Activated T-cell treated with anti-CD3 and anti-CD28 coated beads, Interleukin-2, amount 50 U/mL, for 4 hours (primary cell): ENCODE measurements around the gene LHFPL2. TPM values are rescaled to one million over a fixed set of nuclear protein-coding genes. Genes with fewer than 3 reads are reported as not detected.

Experiments
- ATAC-seq, 2 donors: fragments of 200-7000 bp; cut with Tn5 transposase; one replicate each; pipeline ENCODE4 v1.10.0; 2021
- DNase-seq: peaks from one replicate; pipeline ENCODE4 v3.0.0-alpha.2; 2020
- H3K27me3 Mint-ChIP-seq: one replicate; pipeline ENCODE4 v1.8.0; 2021; ENCODE audit warnings: low read depth, mixed read lengths
- H3K36me3 Mint-ChIP-seq: one replicate; pipeline ENCODE4 v1.8.0; 2022; ENCODE audit warnings: mixed read lengths; ENCODE audit not compliant: insufficient read depth
- H3K4me1 Mint-ChIP-seq: one replicate; pipeline ENCODE4 v1.8.0; 2021; ENCODE audit warnings: low read depth, mixed read lengths
- H3K4me3 Mint-ChIP-seq: one replicate; pipeline ENCODE4 v1.8.0; 2021; ENCODE audit warnings: mild to moderate bottlenecking, moderate library complexity, mixed read lengths
- H3K9me3 Mint-ChIP-seq: one replicate; pipeline ENCODE4 v1.8.0; 2021; ENCODE audit warnings: mixed read lengths
- total RNA-seq, 3 donors: library from RNA; stranded (reverse); gene quantifications; one replicate each; pipeline ENCODE4 v1.2.1, GENCODE V29; 2021

Gene LHFPL2
- total RNA-seq, 3 donors from 2014 or later: 0.22 to 0.69 (median 0.23) TPM

DNA sequence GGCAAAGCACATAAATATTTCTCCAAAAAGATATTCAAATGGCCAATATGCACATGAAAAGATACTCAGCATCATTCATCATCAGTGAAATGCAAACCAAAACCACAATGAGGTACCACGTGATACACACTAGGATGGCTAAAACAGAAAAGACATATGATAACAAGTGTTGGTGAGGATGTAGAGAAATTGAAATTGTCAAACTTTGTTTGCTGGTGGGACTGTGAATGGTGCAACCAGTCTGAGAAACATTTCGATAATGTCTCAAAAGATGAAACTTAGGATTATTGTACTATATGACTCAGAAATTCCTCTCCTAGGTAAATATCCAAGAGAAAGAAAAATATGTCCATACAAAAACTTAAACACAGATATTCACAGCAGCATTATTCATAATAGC is 8.6 kb upstream of the LHFPL2 start:
- no peak for ATAC-seq
- no peaks in the 10 kb centered on the region for H3K9me3 Mint-ChIP-seq
- H3K4me1 Mint-ChIP-seq: no peaks in the 10 kb centered on the region
- no peak for DNase-seq
- H3K36me3 Mint-ChIP-seq: no peaks in the 10 kb centered on the region
- H3K27me3 Mint-ChIP-seq: peaks cover 14% of the 10 kb centered on the region
- no peak overlapping the region for H3K4me3 Mint-ChIP-seq

DNA sequence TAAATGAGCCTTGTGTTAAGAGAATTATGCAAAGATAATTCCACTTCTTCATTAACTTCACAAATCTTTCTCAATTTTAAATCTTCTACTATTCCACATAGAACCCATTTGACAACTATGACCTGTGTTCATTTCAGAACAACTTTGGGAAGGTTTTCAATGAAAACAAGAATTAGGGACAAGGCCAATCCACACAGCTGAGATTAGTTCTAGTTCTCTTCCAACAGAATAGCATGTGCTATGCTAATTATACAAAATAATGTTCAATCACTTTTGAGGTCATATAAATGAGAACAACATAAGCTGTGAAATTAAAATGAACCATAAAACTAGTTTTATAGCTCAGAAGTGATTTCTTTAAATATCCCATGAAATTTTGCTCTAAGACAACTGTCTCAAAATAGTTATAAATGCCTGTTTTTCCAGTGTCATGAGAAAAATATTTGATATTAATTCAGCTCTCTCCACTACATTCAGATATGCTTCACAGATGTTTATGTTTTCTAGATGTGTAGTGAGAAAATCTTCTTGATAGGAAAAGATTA is 7.2 kb upstream of the LHFPL2 start:
- Mint-ChIP-seq H3K36me3 (no peaks in the 10 kb centered on the region), H3K9me3 (no peaks in the 10 kb centered on the region), H3K4me1 (no peaks in the 10 kb centered on the region), H3K27me3 (peaks cover 18% of the 10 kb centered on the region), H3K4me3 (no peak overlapping the region)
- DNase-seq (no peak), ATAC-seq (no peak)

DNA sequence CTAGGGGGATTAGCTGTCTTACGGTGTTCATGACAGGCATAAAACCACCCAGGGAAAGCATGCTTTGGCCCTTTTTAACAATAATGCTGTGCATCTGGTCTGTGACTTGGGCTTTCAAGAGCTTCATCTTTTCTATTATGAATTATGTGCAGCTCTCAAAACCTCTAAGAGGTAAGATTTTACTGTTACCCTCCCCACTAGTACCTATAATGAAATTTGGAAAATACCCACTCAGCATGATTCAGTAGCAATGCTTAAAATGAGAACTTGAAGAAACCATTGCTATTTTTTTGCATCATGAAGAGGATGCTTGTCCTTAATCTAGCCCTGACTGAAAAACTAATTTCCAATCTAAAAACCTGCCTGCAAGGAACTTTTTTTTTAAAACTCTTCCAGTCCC is 5.8 kb upstream of the LHFPL2 start:
- Mint-ChIP-seq H3K4me3 (no peak overlapping the region), H3K4me1 (no peaks in the 10 kb centered on the region), H3K36me3 (no peaks in the 10 kb centered on the region), H3K9me3 (no peaks in the 10 kb centered on the region), H3K27me3 (peaks cover 24% of the 10 kb centered on the region)
- DNase-seq (no peak), ATAC-seq (no peak)

DNA sequence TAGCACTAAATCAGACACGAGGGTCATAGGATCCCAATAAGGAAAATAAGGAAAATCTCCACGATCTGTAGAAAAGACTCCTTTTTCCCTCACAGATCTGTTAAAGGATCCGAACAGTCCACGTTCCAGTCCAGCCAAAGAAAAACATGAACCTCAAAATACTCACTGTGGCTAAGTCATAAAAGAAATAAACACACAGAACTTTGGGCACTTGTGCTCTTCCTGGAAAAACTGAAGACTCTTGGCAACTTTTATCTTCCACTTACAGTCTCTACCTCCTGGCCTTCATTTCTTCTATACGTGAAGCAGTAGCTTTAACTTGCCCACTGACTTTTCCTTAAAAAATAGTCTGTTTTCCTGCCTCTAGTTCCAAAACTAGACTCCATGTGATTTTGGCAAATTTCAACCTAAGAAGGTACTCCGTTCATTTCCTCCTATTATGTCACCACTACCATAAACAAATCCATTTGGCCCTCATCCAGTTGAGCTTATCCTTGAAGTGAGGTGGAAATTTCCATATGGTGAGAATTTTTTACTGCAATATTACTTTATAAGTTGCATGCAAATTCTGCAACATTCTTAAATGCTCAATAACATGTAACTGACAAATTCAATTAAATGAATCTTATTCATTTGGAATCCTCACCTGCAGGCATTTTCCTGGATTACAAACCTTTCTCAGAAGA is 5.3 kb upstream of the LHFPL2 start:
- ATAC-seq (no peak), DNase-seq (no peak)
- no peak overlapping the region for H3K4me3 Mint-ChIP-seq
- H3K9me3 Mint-ChIP-seq: no peaks in the 10 kb centered on the region
- H3K36me3 Mint-ChIP-seq: no peaks in the 10 kb centered on the region
- no peaks in the 10 kb centered on the region for H3K4me1 Mint-ChIP-seq
- peaks cover 24% of the 10 kb centered on the region for H3K27me3 Mint-ChIP-seq

DNA sequence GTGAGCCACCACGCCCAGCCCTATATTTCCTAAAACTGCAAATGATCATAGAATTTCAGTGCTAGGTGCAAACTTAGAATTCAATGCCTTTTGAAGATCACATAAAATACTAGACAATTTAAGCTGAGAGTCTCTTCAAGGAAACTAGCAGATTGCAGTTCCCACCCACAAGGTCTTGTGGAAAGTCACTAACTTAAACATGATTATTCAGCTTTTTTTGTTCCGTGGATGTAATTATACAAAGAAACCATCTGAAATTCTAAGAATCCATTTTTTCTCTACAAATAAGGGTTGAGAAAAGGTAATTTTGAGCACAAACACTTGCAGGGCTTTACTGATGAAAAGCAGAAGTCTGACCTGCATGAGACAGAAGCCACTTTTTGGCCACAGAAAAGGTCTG is 4.5 kb upstream of the LHFPL2 start:
- DNase-seq: no peak
- Mint-ChIP-seq H3K4me1 (no peaks in the 10 kb centered on the region), H3K4me3 (no peak overlapping the region), H3K36me3 (no peaks in the 10 kb centered on the region), H3K27me3 (peaks cover 22% of the 10 kb centered on the region), H3K9me3 (no peaks in the 10 kb centered on the region)
- ATAC-seq: no peak

DNA sequence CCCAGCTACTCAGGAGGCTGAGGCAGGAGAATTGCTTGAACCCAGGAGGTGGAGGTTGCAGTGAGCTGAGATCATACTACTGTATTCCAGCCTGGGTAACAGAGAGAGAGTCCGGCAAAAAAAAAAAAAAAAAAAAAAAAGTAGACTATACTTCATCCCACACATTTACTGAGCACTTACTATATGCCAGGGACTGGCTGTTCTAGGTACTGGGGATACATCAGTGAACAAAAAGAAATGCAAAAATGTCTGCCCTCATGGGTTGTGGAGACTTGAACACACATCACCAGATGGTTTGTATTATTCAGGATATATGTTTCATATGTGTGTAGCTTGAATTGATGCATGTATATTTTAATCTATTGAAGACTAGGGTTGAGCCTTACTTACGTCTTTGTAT is 2.9 kb upstream of the LHFPL2 start:
- Mint-ChIP-seq H3K27me3 (peaks cover 29% of the 10 kb centered on the region), H3K4me1 (peaks cover 11% of the 10 kb centered on the region), H3K4me3 (no peak overlapping the region), H3K9me3 (no peaks in the 10 kb centered on the region), H3K36me3 (no peaks in the 10 kb centered on the region)
- ATAC-seq (no peak), DNase-seq (no peak)

DNA sequence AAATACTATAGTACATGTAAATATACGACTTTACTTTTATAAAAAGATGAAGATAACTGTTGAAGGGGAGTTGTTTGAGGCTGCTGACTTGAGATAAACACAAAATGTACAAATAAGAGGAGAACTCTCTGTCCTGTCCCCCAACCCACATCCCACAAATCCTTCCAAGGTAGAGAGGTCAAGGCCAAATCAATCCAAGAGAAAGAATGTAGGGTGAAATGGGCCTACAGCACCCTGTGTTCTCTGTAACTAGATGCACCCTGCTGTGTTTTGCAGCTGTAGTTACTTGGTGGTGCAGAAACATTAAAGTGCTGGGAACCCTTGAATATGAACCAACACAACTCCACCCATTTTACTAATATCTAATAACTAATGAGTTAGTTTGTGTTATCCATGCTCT is 2.0 kb upstream of the LHFPL2 start:
- no peak for DNase-seq
- Mint-ChIP-seq H3K36me3 (no peaks in the 10 kb centered on the region), H3K9me3 (no peaks in the 10 kb centered on the region), H3K27me3 (peaks cover 31% of the 10 kb centered on the region), H3K4me1 (peaks cover 11% of the 10 kb centered on the region), H3K4me3 (no peak overlapping the region)
- no peak for ATAC-seq

DNA sequence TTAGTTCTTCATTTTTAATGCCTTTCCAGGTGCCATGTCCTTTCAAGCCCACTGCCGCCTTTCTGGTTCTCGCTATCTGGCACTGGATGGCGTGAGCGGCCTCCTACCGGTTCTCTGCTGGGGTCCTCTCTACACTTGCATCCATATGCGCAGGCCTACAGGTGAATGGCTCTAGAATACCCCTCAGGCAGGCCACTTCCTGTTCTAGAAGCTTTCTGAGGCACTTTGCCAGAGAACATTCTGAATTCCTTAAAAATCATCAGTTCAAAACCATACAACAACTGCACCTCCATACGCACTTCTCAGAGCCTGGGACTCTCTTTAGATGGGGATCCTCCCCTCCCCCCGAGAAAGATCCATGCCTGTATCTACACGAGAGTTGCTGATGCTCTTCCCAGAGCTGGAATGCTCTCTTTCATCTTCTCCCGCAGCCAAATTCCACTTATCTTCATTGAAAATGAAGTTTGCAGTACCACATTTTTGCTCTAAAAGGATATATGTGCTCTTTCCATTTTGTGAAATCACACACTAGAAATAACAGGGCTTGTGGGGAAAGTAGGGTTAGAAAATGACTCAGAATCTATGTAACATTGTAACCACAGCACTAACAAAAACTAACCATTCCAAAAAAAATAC is 1.4 kb upstream of the LHFPL2 start:
- Mint-ChIP-seq H3K36me3 (no peaks in the 10 kb centered on the region), H3K4me1 (peaks cover 11% of the 10 kb centered on the region), H3K27me3 (peaks cover 35% of the 10 kb centered on the region), H3K9me3 (no peaks in the 10 kb centered on the region), H3K4me3 (peak overlapping the region; percentile 68)
- ATAC-seq (no peak), DNase-seq (no peak)

DNA sequence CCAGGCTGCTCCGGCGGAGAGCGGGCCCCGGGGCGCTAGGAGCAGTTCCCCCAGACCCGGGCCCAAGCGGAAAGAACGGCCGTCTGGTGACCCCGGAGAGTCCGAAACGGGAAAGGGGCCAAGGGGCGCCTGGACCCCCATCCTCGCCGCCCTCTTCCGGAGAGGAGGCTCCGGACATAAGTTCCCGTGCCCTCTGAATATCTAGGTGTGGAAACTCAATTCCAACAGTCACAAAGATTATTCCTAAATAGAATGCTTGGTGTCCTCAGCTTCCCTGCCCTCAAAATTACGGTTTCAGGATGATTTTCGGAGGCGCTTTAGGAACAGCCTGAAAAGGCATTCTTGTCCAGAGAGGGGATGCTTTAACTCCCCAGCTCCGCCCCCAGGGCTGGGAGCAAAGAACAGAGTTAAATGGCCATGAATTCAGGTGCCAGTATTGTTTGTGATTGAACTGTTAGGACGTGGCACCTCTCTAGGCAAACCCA is 681 bp upstream of the LHFPL2 start:
- Mint-ChIP-seq H3K36me3 (no peaks in the 10 kb centered on the region), H3K4me1 (peaks cover 11% of the 10 kb centered on the region), H3K9me3 (no peaks in the 10 kb centered on the region), H3K27me3 (peaks cover 39% of the 10 kb centered on the region), H3K4me3 (peak overlapping the region; percentile 9)
- DNase-seq: no peak
- no peak for ATAC-seq

DNA sequence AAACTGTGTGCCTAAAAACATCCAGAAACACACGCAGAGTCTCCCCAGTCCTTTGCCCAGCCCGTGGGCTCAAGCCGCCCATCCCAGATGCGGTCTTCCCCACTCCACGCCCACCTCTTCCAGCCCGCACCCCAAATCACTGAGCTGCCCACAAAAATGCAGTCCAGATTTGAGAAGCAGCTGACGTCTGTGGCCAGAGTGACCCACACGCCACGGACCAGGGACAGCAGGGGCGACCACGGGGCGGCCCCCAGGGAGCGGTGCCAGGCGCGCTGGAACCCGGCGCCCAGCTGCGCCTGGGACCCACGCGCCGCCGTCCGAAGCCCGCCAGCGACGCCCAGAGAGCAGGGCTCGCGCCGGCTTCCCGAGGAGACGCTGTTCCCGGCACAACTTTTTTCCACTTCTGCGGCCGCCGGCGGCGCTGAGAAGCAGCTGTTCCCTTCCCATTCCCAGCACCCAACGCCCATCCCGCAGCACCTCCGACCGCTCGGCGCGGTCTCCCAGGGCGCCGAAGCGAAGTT is 674 bp downstream of the LHFPL2 start:
- ATAC-seq (peak; percentile 22 to 25), DNase-seq (no peak)
- Mint-ChIP-seq H3K36me3 (no peaks in the 10 kb centered on the region), H3K4me3 (peak overlapping the region; percentile 68), H3K4me1 (peaks cover 11% of the 10 kb centered on the region), H3K9me3 (no peaks in the 10 kb centered on the region), H3K27me3 (peaks cover 43% of the 10 kb centered on the region)

DNA sequence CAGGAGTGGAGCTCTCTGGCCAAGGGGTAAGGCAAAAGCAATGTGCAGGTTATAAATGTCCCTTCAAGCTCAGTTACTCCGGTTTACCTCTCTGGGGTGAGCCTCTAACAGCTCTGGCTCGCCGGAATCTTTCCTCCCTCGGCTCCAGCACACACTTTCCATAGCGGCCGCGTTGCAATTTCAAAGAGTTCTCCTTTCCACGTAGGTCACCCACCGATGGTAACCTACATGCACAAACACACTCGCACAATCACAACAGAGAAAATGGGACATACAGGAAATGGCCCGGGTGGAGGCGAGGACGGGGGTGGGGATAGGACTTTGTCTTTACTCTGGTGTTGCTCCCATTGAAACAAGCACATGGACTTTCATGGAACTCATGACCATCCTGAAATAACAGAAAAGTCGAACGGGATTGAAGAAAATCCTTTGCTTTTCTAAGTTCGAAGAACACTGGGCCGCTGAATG is 1.2 kb downstream of the LHFPL2 start:
- DNase-seq (no peak), ATAC-seq (no peak)
- Mint-ChIP-seq H3K36me3 (no peaks in the 10 kb centered on the region), H3K4me3 (peak overlapping the region; percentile 68), H3K9me3 (no peaks in the 10 kb centered on the region), H3K4me1 (peaks cover 11% of the 10 kb centered on the region), H3K27me3 (peaks cover 43% of the 10 kb centered on the region)

DNA sequence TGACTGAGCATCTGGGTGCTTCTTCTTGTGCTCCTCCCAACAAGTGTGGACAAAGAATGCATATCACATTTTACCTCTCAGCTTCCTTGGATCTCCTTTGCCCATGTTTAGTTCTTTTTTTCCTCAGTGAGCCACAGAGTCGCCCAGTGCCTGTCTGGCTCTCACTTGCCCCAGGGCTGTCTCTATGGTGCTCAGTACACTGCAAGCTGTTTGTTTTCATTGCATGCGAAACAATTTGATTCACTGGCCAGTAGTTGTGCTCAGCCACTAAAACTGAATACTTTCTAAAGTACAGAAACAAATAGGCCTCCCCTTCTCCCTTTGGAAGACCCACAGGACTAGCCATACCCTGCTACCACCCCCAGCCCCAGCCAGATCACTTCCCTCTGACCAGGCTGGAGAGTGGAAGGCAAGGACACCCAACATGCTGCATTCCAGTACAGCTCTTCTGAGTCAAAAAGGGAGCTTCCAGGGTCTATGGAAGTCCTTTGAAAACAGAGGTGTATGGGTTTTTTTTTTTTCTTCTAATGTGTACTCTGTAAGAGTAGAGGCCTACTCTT is 3.8 kb downstream of the LHFPL2 start:
- H3K4me1 Mint-ChIP-seq: peaks cover 11% of the 10 kb centered on the region
- peaks cover 30% of the 10 kb centered on the region for H3K27me3 Mint-ChIP-seq
- no peak for DNase-seq
- H3K36me3 Mint-ChIP-seq: no peaks in the 10 kb centered on the region
- no peaks in the 10 kb centered on the region for H3K9me3 Mint-ChIP-seq
- H3K4me3 Mint-ChIP-seq: no peak overlapping the region
- ATAC-seq: no peak

DNA sequence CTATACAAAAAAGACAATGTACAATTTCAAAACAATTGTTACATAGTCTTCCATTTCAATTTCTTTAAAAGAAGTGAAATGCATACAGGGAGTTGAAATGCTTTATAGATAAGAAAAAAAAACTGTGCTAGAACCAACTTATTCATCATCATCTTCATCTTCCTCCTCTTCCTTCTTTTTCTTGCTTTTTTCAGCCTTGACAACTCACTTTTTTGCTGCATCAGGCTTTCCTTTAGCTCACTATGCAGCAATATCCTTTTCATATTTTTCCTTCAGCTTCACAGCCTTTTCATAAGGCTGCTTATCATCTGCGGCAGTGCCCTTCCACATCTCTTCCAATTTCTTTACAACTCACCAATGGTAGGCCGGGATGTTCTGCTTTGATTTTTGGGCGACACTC is 4.4 kb downstream of the LHFPL2 start:
- Mint-ChIP-seq H3K27me3 (peaks cover 30% of the 10 kb centered on the region), H3K4me3 (peak overlapping the region; percentile 3), H3K36me3 (no peaks in the 10 kb centered on the region), H3K9me3 (no peaks in the 10 kb centered on the region), H3K4me1 (peaks cover 11% of the 10 kb centered on the region)
- ATAC-seq (no peak), DNase-seq (no peak)

DNA sequence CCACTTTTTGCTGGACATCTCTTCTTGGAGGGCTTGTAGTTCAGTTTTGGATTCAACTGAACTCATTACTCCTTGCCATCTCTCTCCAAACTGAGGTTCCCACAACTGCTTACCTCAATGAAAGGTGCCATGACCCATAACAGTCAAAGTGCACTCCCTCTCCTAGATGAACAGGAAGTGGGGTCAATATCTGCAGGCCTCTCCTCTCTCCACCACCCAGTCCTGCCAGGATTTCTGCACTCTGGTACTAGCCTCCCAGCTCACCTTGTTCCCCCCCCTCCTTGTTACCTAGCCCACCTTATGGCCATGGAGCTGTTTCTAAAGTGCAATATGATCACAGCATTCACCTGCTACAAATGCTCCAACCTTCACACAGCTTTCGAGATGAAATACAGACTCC is 5.9 kb downstream of the LHFPL2 start:
- H3K9me3 Mint-ChIP-seq: no peaks in the 10 kb centered on the region
- H3K4me3 Mint-ChIP-seq: no peak overlapping the region
- peaks cover 30% of the 10 kb centered on the region for H3K27me3 Mint-ChIP-seq
- no peaks in the 10 kb centered on the region for H3K36me3 Mint-ChIP-seq
- no peak for DNase-seq
- no peak for ATAC-seq
- peaks cover 10% of the 10 kb centered on the region for H3K4me1 Mint-ChIP-seq
